HUES64 (cell line): ENCODE measurements around the gene ZBTB16.
"Not testable (repeated sequence)": the region's sequence is repeated elsewhere in the genome, so short reads cannot be mapped to it uniquely, and the experiment has no call there.

Experiments
- H3K27ac ChIP-seq: 2 replicates; pipeline ENCODE4 v1.7.0; 2013; ENCODE audit warnings: low read depth, low read length, inconsistent platforms
- H3K27me3 ChIP-seq: 2 replicates; pipeline ENCODE4 v1.6.1; 2013; ENCODE audit warnings: mild to moderate bottlenecking, low read length; ENCODE audit not compliant: insufficient read depth
- H3K36me3 ChIP-seq: 2 replicates; pipeline ENCODE4 v1.6.1; 2013; ENCODE audit warnings: mild to moderate bottlenecking, low read length; ENCODE audit not compliant: insufficient read depth
- H3K4me1 ChIP-seq: 2 replicates; pipeline ENCODE4 v1.6.1; 2013; ENCODE audit warnings: mild to moderate bottlenecking, low read length, moderate library complexity; ENCODE audit not compliant: insufficient read depth
- H3K4me3 ChIP-seq: 2 replicates; pipeline ENCODE4 v1.5.1; 2013; ENCODE audit warnings: mild to moderate bottlenecking, low read length, moderate library complexity
- H3K9ac ChIP-seq: 2 replicates; pipeline ENCODE4 v1.6.1; 2013; ENCODE audit warnings: mild to moderate bottlenecking, low read depth, low read length
- H3K9me3 ChIP-seq: 2 replicates; pipeline ENCODE4 v1.6.1; 2013; ENCODE audit warnings: low read depth, low read length; ENCODE audit not compliant: insufficient read depth
- WGBS: fragments of 150-250, 120-280 bp; methylation state at CpG from one replicate; pipeline ENCODE4 v1.1.7; 2013; ENCODE audit warnings: missing lambda C conversion rate; 5-methylcytosine and 5-hydroxymethylcytosine counted together

The ZBTB16 gene

DNA sequence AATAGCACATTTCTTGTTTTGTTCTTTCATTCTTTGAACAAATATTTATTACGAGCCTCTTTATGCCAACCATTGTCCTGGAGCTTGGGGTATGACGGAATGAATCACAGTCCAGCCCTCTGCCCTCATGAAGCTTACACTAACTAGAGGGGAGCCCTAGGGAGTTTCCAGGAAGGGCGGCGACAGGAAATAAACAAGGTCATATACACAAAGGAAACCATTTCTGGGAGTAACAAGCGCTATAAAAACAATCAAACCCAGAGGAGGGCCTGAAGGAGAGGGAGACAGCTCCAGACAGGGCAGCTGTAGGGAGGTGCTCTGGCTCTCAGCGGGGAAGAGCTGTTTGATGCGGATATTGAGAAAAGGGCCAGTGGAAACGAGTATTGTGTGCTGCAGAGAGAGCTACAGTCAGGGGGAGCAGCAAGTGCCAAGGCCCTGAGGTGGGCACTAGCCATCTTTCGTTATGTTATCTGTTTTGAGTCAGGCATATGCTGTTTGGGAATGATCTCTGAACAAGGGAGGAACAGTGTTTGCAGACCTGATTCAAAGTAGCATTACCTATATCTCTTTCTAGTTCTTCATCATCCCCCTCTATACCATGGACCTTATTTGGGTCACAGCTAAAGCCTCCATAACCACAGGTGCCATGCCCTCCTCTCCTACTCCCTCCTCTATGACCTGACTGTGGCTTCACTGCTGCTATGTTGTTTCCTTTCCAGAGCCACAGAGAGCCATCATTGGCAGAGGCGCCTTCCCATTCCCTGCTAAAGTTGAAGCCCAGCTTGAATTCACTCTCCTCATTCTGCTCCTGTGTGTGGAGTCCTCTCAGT lies 15.3 kb upstream of the ZBTB16 start:
- H3K9ac ChIP-seq: no peak overlapping the region
- WGBS: 81% methylated on average over 10 of the region's 10 CpGs
- no peak overlapping the region for H3K4me3 ChIP-seq
- H3K4me1 ChIP-seq: peaks cover 9% of the 10 kb centered on the region
- no peaks in the 10 kb centered on the region for H3K27me3 ChIP-seq
- H3K36me3 ChIP-seq: no peaks in the 10 kb centered on the region
- H3K27ac ChIP-seq: no peak overlapping the region
- H3K9me3 ChIP-seq: no peaks in the 10 kb centered on the region

DNA sequence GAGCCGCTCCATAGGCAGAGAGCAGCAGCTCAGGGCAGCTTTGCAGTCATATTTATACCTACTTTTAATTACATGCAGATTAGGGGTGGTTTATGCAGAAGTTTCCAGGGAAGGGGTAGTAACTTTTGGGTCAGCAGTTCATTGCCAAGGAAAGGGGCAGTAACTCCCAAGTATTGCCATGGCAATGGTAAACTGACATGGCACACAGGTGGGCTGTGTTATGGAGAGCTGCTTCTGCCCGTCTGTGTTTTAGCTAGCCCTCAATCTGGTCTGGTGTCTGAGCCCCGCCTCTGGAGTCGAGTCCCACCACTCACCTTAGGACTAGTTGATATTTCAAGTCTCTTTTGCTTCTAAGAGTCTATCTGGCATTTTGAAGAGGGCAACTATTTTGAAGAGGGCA lies 12.2 kb upstream of the ZBTB16 start:
- peaks cover 13% of the 10 kb centered on the region for H3K4me1 ChIP-seq
- H3K9ac ChIP-seq: no peak overlapping the region
- H3K27me3 ChIP-seq: no peaks in the 10 kb centered on the region
- no peak overlapping the region for H3K4me3 ChIP-seq
- H3K27ac ChIP-seq: no peak overlapping the region
- H3K36me3 ChIP-seq: no peaks in the 10 kb centered on the region
- WGBS: 86% methylated on average over 4 of the region's 4 CpGs
- H3K9me3 ChIP-seq: no peaks in the 10 kb centered on the region

DNA sequence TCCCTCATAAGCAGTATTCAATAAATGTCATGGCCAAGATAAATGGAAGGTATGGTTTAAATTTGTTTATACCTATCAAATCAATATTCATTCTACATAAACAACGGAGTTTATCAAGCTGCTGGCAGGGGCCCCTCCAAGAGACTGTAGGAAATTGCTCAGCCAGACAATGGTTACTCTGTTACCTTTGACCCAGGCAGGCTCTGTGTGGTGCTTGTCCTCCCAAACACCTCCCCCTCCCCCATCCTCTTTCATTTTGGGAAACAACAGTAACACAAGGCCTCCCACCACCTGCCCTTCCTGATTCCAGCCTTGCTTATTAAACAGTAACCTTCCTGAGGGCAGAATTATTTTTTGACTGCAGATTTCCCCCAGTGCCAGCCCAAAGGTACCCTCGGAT lies 10.5 kb upstream of the ZBTB16 start:
- Histone ChIP-seq H3K4me3 (no peak overlapping the region), H3K4me1 (peaks cover 13% of the 10 kb centered on the region), H3K9ac (no peak overlapping the region), H3K9me3 (no peaks in the 10 kb centered on the region), H3K27ac (no peak overlapping the region), H3K27me3 (peaks cover 5% of the 10 kb centered on the region; the same call in 1 of the 2 replicates), H3K36me3 (no peaks in the 10 kb centered on the region)
- WGBS: 70% methylated on average over 2 of the region's 2 CpGs

DNA sequence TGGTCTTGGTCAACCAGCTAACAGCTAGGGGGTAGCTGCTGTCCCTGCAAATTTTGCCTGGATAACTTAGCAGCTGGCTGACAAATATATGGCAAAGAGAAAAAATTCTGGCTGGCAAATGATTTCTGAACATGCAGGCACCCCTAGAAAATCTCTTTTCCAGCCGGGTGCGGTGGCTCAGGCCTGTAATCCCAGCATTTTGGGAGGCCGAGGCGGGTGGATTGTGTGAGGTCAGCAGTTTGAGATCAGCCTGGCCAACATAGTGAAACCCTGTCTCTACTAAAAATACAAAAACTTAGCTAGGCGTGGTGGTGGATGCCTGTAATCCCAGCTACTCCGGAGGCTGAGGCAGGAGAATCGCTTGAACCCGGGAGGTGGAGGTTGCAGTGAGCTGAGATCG lies 9.7 kb upstream of the ZBTB16 start:
- H3K27ac ChIP-seq, H3K36me3 ChIP-seq, H3K9ac ChIP-seq, H3K9me3 ChIP-seq, H3K4me3 ChIP-seq: not testable (repeated sequence)
- 88% methylated on average over 9 of the region's 9 CpGs for WGBS
- H3K27me3 ChIP-seq: peaks cover 11% of the 10 kb centered on the region
- peaks cover 13% of the 10 kb centered on the region for H3K4me1 ChIP-seq

DNA sequence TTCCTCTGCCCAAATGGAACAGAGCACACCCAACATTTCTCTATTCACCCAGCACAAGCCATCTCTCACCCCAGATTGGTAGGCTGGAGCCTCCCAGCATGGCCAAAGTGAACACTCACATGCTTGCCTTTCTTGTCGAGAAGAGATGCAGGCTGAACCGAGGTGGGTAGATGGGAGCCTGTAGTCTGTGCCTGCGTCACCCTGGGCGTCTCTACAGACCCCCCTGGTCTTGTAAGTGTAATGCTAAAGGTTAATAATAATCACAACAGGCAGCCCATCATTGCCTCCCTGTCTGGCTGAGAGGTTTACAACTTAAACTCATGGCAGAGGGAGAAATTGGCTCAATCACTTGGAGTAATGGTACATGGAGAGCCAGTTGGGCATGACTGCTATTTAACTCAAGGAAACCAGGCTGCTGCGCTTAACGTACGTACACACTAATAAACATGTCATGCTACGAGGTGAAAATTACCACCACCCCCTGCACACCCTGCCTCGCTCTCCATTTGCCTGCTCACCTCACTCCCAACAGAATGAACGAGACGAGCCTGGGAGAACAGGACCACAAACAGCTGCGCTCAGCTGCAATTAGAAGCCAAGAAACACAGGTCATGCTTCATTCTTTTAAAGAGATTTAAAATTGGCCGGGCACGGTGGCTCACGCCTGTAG lies 9.1 kb upstream of the ZBTB16 start:
- no peak overlapping the region for H3K9ac ChIP-seq
- no peaks in the 10 kb centered on the region for H3K9me3 ChIP-seq
- WGBS: 92% methylated on average over 14 of the region's 15 CpGs
- H3K4me1 ChIP-seq: peaks cover 13% of the 10 kb centered on the region
- H3K4me3 ChIP-seq: no peak overlapping the region
- H3K27me3 ChIP-seq: peaks cover 18% of the 10 kb centered on the region
- H3K36me3 ChIP-seq: no peaks in the 10 kb centered on the region
- no peak overlapping the region for H3K27ac ChIP-seq

DNA sequence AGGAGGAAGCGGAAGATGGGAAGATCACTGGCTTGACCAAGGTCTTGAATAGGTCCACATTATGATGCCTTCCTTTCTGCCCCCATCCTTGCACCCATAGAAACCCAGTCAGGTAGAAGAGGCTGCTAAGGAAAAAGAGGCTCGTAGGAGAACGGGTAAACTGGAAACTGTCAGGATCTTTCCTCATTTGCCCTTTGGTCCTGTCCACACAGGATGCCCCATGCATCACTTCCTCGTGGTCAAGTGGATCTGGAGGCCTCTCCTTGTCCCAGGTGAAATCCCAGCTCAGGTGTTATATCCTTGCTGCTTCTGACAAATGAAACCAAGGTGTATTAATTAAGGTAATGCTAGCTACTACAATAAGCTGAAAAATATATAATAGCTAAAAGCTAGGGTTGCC lies 8.0 kb upstream of the ZBTB16 start:
- peaks cover 13% of the 10 kb centered on the region for H3K4me1 ChIP-seq
- H3K36me3 ChIP-seq: no peaks in the 10 kb centered on the region
- H3K27me3 ChIP-seq: peaks cover 29% of the 10 kb centered on the region
- H3K27ac ChIP-seq: no peak overlapping the region
- H3K9me3 ChIP-seq: no peaks in the 10 kb centered on the region
- no peak overlapping the region for H3K9ac ChIP-seq
- 95% methylated on average over 4 of the region's 4 CpGs for WGBS
- no peak overlapping the region for H3K4me3 ChIP-seq

DNA sequence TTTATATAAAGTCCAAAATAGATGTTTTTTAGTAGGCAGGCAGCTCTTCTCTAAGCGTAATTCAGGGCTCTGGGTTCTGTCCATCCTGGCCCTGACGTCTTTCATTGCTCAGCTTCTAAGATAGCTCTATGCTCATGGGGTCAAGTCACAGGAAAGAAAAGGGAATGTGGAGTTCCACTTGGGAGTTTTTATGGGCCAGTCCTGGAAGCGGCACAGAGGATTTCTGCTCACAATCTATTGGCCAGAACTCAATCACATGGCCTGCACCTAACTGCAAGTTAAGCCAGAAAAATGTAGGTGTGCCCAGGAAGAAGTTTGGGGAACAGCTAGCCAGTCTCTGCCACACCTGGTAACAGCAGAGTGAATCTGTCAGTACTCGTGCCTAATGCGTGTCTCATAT lies 7.4 kb upstream of the ZBTB16 start:
- Histone ChIP-seq H3K27me3 (peaks cover 35% of the 10 kb centered on the region), H3K27ac (no peak overlapping the region), H3K4me1 (peaks cover 13% of the 10 kb centered on the region), H3K4me3 (no peak overlapping the region), H3K9ac (no peak overlapping the region), H3K36me3 (no peaks in the 10 kb centered on the region), H3K9me3 (no peaks in the 10 kb centered on the region)
- 93% methylated on average over 5 of the region's 5 CpGs for WGBS

DNA sequence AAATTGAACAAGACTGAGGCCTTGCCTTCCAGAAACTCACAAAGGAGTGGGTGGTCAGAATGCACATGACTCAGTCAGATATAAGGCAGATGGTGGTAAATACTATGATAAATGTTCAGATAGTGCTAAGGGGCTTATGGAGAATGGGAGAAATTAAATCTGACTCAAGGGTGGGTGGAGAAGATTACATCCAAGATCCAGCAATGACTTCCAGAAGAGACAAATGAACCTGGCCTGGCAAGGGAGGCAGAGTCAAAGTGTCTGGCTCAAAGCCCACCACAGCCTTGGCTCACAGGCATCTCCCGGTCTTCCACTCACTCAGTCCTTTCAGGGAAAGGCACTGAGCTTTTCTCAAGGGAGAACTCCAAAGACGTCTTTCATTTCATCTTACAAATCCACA lies 6.1 kb upstream of the ZBTB16 start:
- no peaks in the 10 kb centered on the region for H3K9me3 ChIP-seq
- peaks cover 17% of the 10 kb centered on the region for H3K4me1 ChIP-seq
- H3K27ac ChIP-seq: no peak overlapping the region
- H3K36me3 ChIP-seq: no peaks in the 10 kb centered on the region
- H3K9ac ChIP-seq: no peak overlapping the region
- 92% methylated on average over 2 of the region's 2 CpGs for WGBS
- H3K27me3 ChIP-seq: peaks cover 47% of the 10 kb centered on the region
- no peak overlapping the region for H3K4me3 ChIP-seq

DNA sequence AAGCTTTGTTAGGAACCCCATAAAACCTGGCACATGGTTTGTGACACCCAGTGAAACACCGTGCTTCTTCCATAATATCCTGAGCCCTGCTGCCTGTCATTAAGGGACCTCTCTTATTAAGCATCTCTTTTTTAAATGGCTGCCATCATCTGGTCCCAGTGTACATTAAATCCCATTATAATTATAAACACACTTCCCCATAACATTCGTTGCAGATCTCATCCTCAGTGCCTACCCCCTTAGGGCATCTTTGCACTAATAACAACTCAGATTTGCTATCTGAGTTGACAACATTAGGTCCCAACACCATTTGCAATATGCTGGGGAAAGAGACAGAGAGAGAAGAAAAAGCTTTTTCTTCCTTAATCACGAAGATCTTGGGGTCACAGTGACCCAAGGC lies 4.7 kb upstream of the ZBTB16 start:
- H3K9ac ChIP-seq: no peak overlapping the region
- H3K27ac ChIP-seq: no peak overlapping the region
- no peak overlapping the region for H3K4me3 ChIP-seq
- H3K4me1 ChIP-seq: peaks cover 5% of the 10 kb centered on the region; the same call in 1 of the 2 replicates
- H3K27me3 ChIP-seq: peaks cover 60% of the 10 kb centered on the region
- no peaks in the 10 kb centered on the region for H3K9me3 ChIP-seq
- 81% methylated on average over 2 of the region's 3 CpGs for WGBS
- no peaks in the 10 kb centered on the region for H3K36me3 ChIP-seq

DNA sequence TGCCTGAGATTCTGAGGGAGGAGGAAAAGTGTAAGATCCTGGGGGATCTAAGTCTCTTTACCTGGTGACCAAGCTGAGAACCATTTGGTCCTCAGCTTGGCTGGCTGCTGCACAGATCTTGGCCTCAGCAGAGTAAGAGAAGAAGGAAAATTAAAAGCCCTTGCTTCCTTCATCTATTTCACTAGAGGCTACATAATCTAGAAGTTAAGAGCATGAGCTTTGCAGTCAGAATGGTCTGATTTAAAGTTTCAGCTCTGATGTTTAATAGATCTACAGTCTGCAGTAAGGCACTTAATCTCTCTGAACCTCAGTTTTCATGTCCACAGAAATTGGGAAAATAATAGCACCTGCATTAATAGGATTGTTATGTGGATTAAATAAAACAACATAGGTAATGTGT lies 3.1 kb upstream of the ZBTB16 start:
- Histone ChIP-seq H3K36me3 (no peaks in the 10 kb centered on the region), H3K9ac (no peak overlapping the region), H3K4me3 (no peak overlapping the region), H3K9me3 (no peaks in the 10 kb centered on the region), H3K27ac (no peak overlapping the region), H3K4me1 (peaks cover 5% of the 10 kb centered on the region; the same call in 1 of the 2 replicates), H3K27me3 (peaks cover 76% of the 10 kb centered on the region)

DNA sequence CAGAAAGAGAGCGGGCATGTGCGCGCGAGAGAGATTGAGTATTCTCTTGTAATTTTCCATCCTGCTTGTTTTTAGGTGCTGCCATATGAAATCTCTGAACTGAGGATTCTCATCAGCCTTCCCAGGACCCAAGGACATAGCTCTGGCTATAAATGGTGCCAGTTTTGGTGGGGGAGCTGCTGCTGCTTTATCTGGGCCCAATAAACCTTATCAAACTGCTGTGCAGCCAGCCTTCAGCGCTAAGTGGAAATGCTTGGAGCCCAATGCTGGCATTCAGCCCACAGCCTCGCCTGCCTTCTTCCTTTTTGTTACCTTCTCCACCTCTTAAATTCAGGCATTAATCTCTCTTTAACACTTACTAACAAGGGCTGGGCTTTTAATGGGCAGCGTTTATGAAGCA lies 2.4 kb upstream of the ZBTB16 start:
- Histone ChIP-seq H3K27me3 (peaks cover 83% of the 10 kb centered on the region), H3K9me3 (no peaks in the 10 kb centered on the region), H3K27ac (no peak overlapping the region), H3K4me1 (peaks cover 8% of the 10 kb centered on the region; the same call in 1 of the 2 replicates), H3K4me3 (no peak overlapping the region), H3K36me3 (no peaks in the 10 kb centered on the region), H3K9ac (no peak overlapping the region)
- 85% methylated on average over 7 of the region's 7 CpGs for WGBS
